HepG2 (cell line): ENCODE measurements around the gene SYCP2L. TPM values are rescaled to one million over a fixed set of nuclear protein-coding genes. Genes with fewer than 3 reads are reported as not detected.

Source experiments
- DPF2 ChIP-seq: sonication (generic); formaldehyde crosslinking; IDR thresholded peaks from 2 replicates; pipeline ENCODE4 v1.4.0; 2020; ENCODE audit warnings: mild to moderate bottlenecking, low read depth, missing genetic modification reagents, borderline replicate concordance
- HNF4A ChIP-seq: sonication (generic); formaldehyde crosslinking; IDR thresholded peaks from 2 replicates; pipeline ENCODE4 v1.4.0; 2020; ENCODE audit warnings: missing genetic modification reagents
- NCOA1 ChIP-seq: sonication (generic); formaldehyde crosslinking; IDR thresholded peaks from 2 replicates; pipeline ENCODE4 v1.9.0; 2021; ENCODE audit warnings: missing genetic modification reagents
- SNAI1 ChIP-seq: sonication (generic); formaldehyde crosslinking; IDR thresholded peaks from 2 replicates; pipeline ENCODE4 v1.5.0; 2020; ENCODE audit warnings: mild to moderate bottlenecking, missing genetic modification reagents, borderline replicate concordance
- SP140L ChIP-seq: sonication (generic); formaldehyde crosslinking; IDR thresholded peaks from 2 replicates; pipeline ENCODE4 v1.4.0; 2020; ENCODE audit warnings: missing genetic modification reagents, borderline replicate concordance
- SSRP1 ChIP-seq: IDR thresholded peaks from 2 replicates; pipeline ENCODE4 v1.6.1; 2016; ENCODE audit warnings: control low read depth
- ZNF224 ChIP-seq: sonication (generic); formaldehyde crosslinking; IDR thresholded peaks from 2 replicates; pipeline ENCODE4 v1.5.0; 2020; ENCODE audit warnings: mild to moderate bottlenecking, missing genetic modification reagents
- ZNF337 ChIP-seq: sonication (generic); formaldehyde crosslinking; IDR thresholded peaks from 2 replicates; pipeline ENCODE4 v1.5.1; 2020; ENCODE audit warnings: missing genetic modification reagents, low read depth, mild to moderate bottlenecking, borderline replicate concordance
- ZNF33A ChIP-seq: sonication (generic); formaldehyde crosslinking; IDR thresholded peaks from 2 replicates; pipeline ENCODE4 v1.5.1; 2020; ENCODE audit warnings: missing genetic modification reagents, mild to moderate bottlenecking, moderate library complexity, borderline replicate concordance
- ZNF510 ChIP-seq: sonication (generic); formaldehyde crosslinking; IDR thresholded peaks from 2 replicates; pipeline ENCODE4 v1.4.0; 2020; ENCODE audit warnings: low read depth, mild to moderate bottlenecking, missing genetic modification reagents
- ZNF550 ChIP-seq: sonication (generic); formaldehyde crosslinking; IDR thresholded peaks from 2 replicates; pipeline ENCODE4 v1.4.0; 2020; ENCODE audit warnings: mild to moderate bottlenecking, missing genetic modification reagents, borderline replicate concordance
- ZNF564 ChIP-seq: sonication (generic); formaldehyde crosslinking; IDR thresholded peaks from 2 replicates; pipeline ENCODE4 v1.8.1; 2023; ENCODE audit warnings: mild to moderate bottlenecking, missing genetic modification reagents
- ZNF773 ChIP-seq: sonication (generic); formaldehyde crosslinking; IDR thresholded peaks from 2 replicates; pipeline ENCODE4 v1.4.0; 2020; ENCODE audit warnings: missing genetic modification reagents, borderline replicate concordance
- ZNF792 ChIP-seq: IDR thresholded peaks from 2 replicates; pipeline ENCODE4 v1.6.1; 2016
- polyA plus RNA-seq, 8 experiments: library from polyadenylated mRNA; depleted of rRNA in 3 of 8; stranded (reverse) in 7 of 8; unstranded in 1 of 8; fragments of >200 nt; fragmentation: Illumina TruSeq in 4 of 8; extraction: Trizol in 4 of 8; gene quantifications; 2 replicates each; pipeline versions ENCODE4 v1.2.1 to v1.2.3, GENCODE V29; 2011 to 2016; ENCODE audit warnings: low read depth in 4 of 8, missing spikeins in 1 of 8, mixed read lengths in 1 of 8; ENCODE audit not compliant: insufficient read depth in 1 of 8
- total RNA-seq, 5 experiments: library from RNA; depleted of rRNA; stranded (reverse); fragments of >200 nt; fragmentation: Illumina TruSeq; extraction: Trizol; gene quantifications; 2 replicates each; pipeline ENCODE4 v1.2.3, GENCODE V29; 2016; ENCODE audit warnings: low read depth in 1 of 5
- TF ChIP-seq, protein P1 (sequence below): sonication (generic); formaldehyde crosslinking; IDR thresholded peaks from 2 replicates; pipeline ENCODE4 v1.4.0; 2020; ENCODE audit warnings: mild to moderate bottlenecking, missing genetic modification reagents
- TF ChIP-seq, protein P2 (sequence below): sonication (generic); formaldehyde crosslinking; IDR thresholded peaks from 2 replicates; pipeline ENCODE4 v1.4.0; 2020; ENCODE audit warnings: missing genetic modification reagents, borderline replicate concordance
- TF ChIP-seq, protein P3 (sequence below): sonication (generic); formaldehyde crosslinking; IDR thresholded peaks from 2 replicates; pipeline ENCODE4 v1.5.0; 2020; ENCODE audit warnings: missing genetic modification reagents, mild to moderate bottlenecking, borderline replicate concordance

Gene SYCP2L
- total and polyA plus RNA-seq, 2 of the 13 experiments (the other 11 are each of a cell fraction or from before 2014, with no cell fraction given): 0.22 to 0.54 TPM

DNA sequence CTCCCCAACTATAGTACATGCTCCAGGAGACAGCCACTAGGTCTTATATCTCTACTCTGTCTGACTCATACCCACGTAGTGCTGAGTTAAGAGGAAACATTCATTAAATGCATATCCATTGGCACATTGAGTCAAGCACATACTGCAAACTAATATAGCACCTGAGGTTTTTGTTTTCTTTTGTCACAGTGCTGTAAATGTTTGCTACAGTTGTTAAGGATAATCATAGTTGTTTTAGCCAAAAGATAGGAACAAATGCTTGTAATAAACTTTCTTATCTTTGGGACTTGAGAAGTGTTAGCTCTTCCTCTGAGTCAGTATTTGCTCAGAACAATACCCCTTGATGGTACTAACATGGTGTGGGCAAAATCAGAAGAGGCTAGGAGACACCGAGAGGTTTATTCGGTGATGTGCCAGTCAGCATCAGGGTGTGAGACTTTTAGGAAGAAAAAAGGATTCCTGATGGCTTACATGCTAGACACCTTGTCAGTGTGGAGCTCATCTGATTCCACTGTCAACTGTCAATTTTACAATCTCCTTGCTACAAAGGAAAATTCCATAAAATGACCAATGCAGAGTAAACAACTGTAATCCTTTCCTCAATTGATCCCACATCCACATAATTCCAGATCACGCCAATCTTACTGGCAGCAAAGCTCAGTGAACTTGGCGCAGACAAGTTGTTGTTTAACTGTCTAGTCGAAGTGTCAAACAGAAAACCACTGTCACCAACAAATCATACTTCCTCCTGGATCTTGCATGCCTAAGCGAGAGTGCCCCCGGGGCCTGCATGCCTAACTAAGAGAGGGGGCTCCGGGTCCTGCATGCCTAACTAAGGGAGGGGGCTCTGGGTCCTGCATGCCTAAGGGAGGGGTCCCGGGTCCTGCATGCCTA, 121.1 kb downstream of the SYCP2L start (continued):
- TF ChIP-seq ZNF773 (CRISPR knock-in tag) (no peak), SSRP1 (CRISPR knock-in tag) (peak; percentile 86; the same call in 1 of the 2 replicates), ZNF337 (CRISPR knock-in tag) (no peak), ZNF33A (CRISPR knock-in tag) (no peak), DPF2 (CRISPR knock-in tag) (peak; percentile 38; the same call in 1 of the 2 replicates), ZNF510 (no peak), SNAI1 (CRISPR knock-in tag) (no peak), NCOA1 (no peak), ZNF564 (CRISPR knock-in tag) (no peak), SP140L (CRISPR knock-in tag) (0 out of 2 replicates have a peak, but pooled peaks have one; percentile 18), ZNF550 (CRISPR knock-in tag) (no peak), ZNF224 (CRISPR knock-in tag) (no peak), ZNF792 (CRISPR knock-in tag) (peak; percentile 68), HNF4A (CRISPR knock-in tag) (peak; percentile 53; the same call in 1 of the 2 replicates)
- TF ChIP-seq, protein P1, sequence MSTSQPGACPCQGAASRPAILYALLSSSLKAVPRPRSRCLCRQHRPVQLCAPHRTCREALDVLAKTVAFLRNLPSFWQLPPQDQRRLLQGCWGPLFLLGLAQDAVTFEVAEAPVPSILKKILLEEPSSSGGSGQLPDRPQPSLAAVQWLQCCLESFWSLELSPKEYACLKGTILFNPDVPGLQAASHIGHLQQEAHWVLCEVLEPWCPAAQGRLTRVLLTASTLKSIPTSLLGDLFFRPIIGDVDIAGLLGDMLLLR: no peak
- TF ChIP-seq, protein P2, sequence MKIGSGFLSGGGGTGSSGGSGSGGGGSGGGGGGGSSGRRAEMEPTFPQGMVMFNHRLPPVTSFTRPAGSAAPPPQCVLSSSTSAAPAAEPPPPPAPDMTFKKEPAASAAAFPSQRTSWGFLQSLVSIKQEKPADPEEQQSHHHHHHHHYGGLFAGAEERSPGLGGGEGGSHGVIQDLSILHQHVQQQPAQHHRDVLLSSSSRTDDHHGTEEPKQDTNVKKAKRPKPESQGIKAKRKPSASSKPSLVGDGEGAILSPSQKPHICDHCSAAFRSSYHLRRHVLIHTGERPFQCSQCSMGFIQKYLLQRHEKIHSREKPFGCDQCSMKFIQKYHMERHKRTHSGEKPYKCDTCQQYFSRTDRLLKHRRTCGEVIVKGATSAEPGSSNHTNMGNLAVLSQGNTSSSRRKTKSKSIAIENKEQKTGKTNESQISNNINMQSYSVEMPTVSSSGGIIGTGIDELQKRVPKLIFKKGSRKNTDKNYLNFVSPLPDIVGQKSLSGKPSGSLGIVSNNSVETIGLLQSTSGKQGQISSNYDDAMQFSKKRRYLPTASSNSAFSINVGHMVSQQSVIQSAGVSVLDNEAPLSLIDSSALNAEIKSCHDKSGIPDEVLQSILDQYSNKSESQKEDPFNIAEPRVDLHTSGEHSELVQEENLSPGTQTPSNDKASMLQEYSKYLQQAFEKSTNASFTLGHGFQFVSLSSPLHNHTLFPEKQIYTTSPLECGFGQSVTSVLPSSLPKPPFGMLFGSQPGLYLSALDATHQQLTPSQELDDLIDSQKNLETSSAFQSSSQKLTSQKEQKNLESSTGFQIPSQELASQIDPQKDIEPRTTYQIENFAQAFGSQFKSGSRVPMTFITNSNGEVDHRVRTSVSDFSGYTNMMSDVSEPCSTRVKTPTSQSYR (CRISPR knock-in tag): no peak
- TF ChIP-seq, protein P3, sequence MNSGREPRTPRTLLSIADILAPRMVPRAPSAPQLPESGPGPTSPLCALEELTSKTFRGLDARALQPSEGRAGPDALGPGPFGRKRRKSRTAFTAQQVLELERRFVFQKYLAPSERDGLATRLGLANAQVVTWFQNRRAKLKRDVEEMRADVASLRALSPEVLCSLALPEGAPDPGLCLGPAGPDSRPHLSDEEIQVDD (CRISPR knock-in tag): no peak
